GM23338 (cell line): ENCODE results near the gene DNAJC15. TPM values are rescaled to one million over a fixed set of nuclear protein-coding genes. Genes with fewer than 3 reads are reported as not detected.

Source experiments
- ATAC-seq: fragments of 200-7000 bp; cut with Tn5 transposase; 3 replicates; pipeline ENCODE4 v1.9.1; 2020
- DNase-seq: peaks from one replicate; pipeline ENCODE4 v3.0.0-alpha.2; 2015; ENCODE audit warnings: low spot score
- H2AFZ ChIP-seq: fragments of 200-600 bp; sonication (generic); 2 replicates; pipeline ENCODE4 v1.8.0; 2016; ENCODE audit warnings: antibody characterized with exemption, mild to moderate bottlenecking, moderate library complexity
- H3F3A ChIP-seq: fragments of 200-600 bp; sonication (generic); replicated peaks from 2 replicates; pipeline ENCODE4 v1.8.0; 2017; ENCODE audit warnings: antibody characterized with exemption, mixed run types, low read depth
- H3K27ac ChIP-seq: fragments of 200-600 bp; sonication (generic); 2 replicates; pipeline ENCODE4 v1.6.1; 2016; ENCODE audit warnings: low read depth
- H3K27me3 ChIP-seq: fragments of 200-600 bp; sonication (generic); 2 replicates; pipeline ENCODE4 v1.8.0; 2016; ENCODE audit warnings: mild to moderate bottlenecking, mixed run types, moderate library complexity; ENCODE audit not compliant: insufficient read depth
- H3K36me3 ChIP-seq: fragments of 200-600 bp; sonication (generic); 2 replicates; pipeline ENCODE4 v1.8.0; 2016; ENCODE audit warnings: mild to moderate bottlenecking; ENCODE audit not compliant: insufficient read depth
- H3K4me1 ChIP-seq: fragments of 200-600 bp; sonication (generic); 2 replicates; pipeline ENCODE4 v1.8.0; 2016; ENCODE audit warnings: mild to moderate bottlenecking, moderate library complexity; ENCODE audit not compliant: insufficient read depth
- H3K4me2 ChIP-seq: fragments of 200-600 bp; sonication (generic); 2 replicates; pipeline ENCODE4 v1.7.1; 2017; ENCODE audit warnings: mixed run types
- H3K4me3 ChIP-seq: fragments of 200-600 bp; sonication (generic); 2 replicates; pipeline ENCODE4 v1.6.1; 2016; ENCODE audit warnings: mixed run types
- H3K79me2 ChIP-seq: fragments of 200-600 bp; sonication (generic); replicated peaks from 2 replicates; pipeline ENCODE4 v1.8.0; 2017; ENCODE audit warnings: mild to moderate bottlenecking; ENCODE audit not compliant: insufficient read depth
- H3K9me2 ChIP-seq: fragments of 200-600 bp; sonication (generic); 2 replicates; pipeline ENCODE4 v1.8.0; 2017; ENCODE audit not compliant: insufficient read depth
- H4K20me1 ChIP-seq: fragments of 200-600 bp; sonication (generic); replicated peaks from 2 replicates; pipeline ENCODE4 v1.8.0; 2017; ENCODE audit warnings: mild to moderate bottlenecking; ENCODE audit not compliant: insufficient read depth
- H3K27ac Mint-ChIP-seq: 2 replicates; pipeline ENCODE4 v1.8.0; 2020; ENCODE audit warnings: inconsistent platforms, mild to moderate bottlenecking, moderate library complexity, mixed read lengths
- H3K27me3 Mint-ChIP-seq: 3 replicates; pipeline ENCODE4 v1.8.0; 2022; ENCODE audit warnings: low read depth, mild to moderate bottlenecking, moderate library complexity, mixed read lengths, inconsistent platforms; ENCODE audit not compliant: insufficient read depth, poor library complexity
- H3K36me3 Mint-ChIP-seq: 3 replicates; pipeline ENCODE4 v1.8.0; 2021; ENCODE audit warnings: low read depth, mild to moderate bottlenecking, inconsistent platforms, moderate library complexity, mixed read lengths
- H3K4me1 Mint-ChIP-seq: 3 replicates; pipeline ENCODE4 v1.8.0; 2020; ENCODE audit warnings: mild to moderate bottlenecking, inconsistent platforms, mixed read lengths
- H3K4me3 Mint-ChIP-seq: 3 replicates; pipeline ENCODE4 v1.8.0; 2021; ENCODE audit warnings: moderate library complexity, mild to moderate bottlenecking, inconsistent platforms, mixed read lengths
- H3K9me3 Mint-ChIP-seq: 3 replicates; pipeline ENCODE4 v1.8.0; 2020; ENCODE audit warnings: moderate library complexity, mild to moderate bottlenecking, inconsistent platforms, mixed read lengths
- CREB1 ChIP-seq: fragments of 250-450 bp; sonication (Bioruptor Pico); IDR thresholded peaks from 2 replicates; pipeline ENCODE4 v1.5.0; 2020; ENCODE audit warnings: low read depth, mild to moderate bottlenecking, moderate library complexity
- EZH2 ChIP-seq: fragments of 200-600 bp; sonication (generic); IDR thresholded peaks from one replicate; pipeline ENCODE4 v1.8.0; 2017; ENCODE audit warnings: antibody characterized with exemption, mild to moderate bottlenecking, low read depth; ENCODE audit not compliant: unreplicated experiment
- EZH2phosphoT487 ChIP-seq: fragments of 200-600 bp; sonication (generic); IDR thresholded peaks from one replicate; pipeline ENCODE4 v1.8.1; 2018; ENCODE audit warnings: antibody characterized with exemption; ENCODE audit not compliant: unreplicated experiment
- JUNB ChIP-seq: IDR thresholded peaks from one replicate; pipeline ENCODE4 v1.6.1; 2016; ENCODE audit warnings: antibody characterized with exemption; ENCODE audit not compliant: unreplicated experiment
- NANOG ChIP-seq: IDR thresholded peaks from 2 replicates; pipeline ENCODE4 v1.6.1; 2016; ENCODE audit warnings: antibody characterized with exemption, borderline replicate concordance
- POLR2AphosphoS5 ChIP-seq: IDR thresholded peaks from 2 replicates; pipeline ENCODE4 v1.6.1; 2016; ENCODE audit warnings: antibody characterized with exemption, low read depth
- STAT1 ChIP-seq: IDR thresholded peaks from one replicate; pipeline ENCODE4 v1.6.1; 2016; ENCODE audit warnings: antibody characterized with exemption; ENCODE audit not compliant: unreplicated experiment
- ZNF114 ChIP-seq: fragments of 250-450 bp; sonication (Bioruptor Pico); IDR thresholded peaks from 2 replicates; pipeline ENCODE4 v1.5.0; 2020; ENCODE audit warnings: mild to moderate bottlenecking, moderate library complexity
- ZNF331 ChIP-seq: fragments of 250-450 bp; sonication (Bioruptor Pico); IDR thresholded peaks from 2 replicates; pipeline ENCODE4 v1.5.0; 2020; ENCODE audit warnings: low read depth, mild to moderate bottlenecking, moderate library complexity
- polyA plus RNA-seq: library from polyadenylated mRNA; unstranded; fragments of >200 nt; fragmentation: Nextera tagmentation; extraction: Ambion mirVana; gene quantifications from 2 replicates; pipeline ENCODE4 v1.2.1, GENCODE V29; 2016
- total RNA-seq: library from RNA; depleted of rRNA; stranded (reverse); fragments of >200 nt; shearing (Covaris generic); gene quantifications from 2 replicates; pipeline ENCODE4 v1.2.3, GENCODE V29; 2014
- TF ChIP-seq, protein P1 (sequence below): IDR thresholded peaks from one replicate; pipeline ENCODE4 v1.6.1; 2018; ENCODE audit warnings: antibody characterized with exemption; ENCODE audit not compliant: unreplicated experiment
- TF ChIP-seq, protein P2 (sequence below): IDR thresholded peaks from 2 replicates; pipeline ENCODE4 v1.6.1; 2016; ENCODE audit warnings: antibody characterized with exemption
- TF ChIP-seq, protein P3 (sequence below), 2 experiments: fragments of 200-600 bp in 1 of 2; sonication (generic) in 1 of 2; conservative IDR thresholded peaks; 2 replicates each; pipeline versions ENCODE4 v1.5.1 to v1.6.1; 2016 to 2017; ENCODE audit warnings: antibody characterized with exemption in 2 of 2, low read depth in 2 of 2, mild to moderate bottlenecking in 2 of 2, moderate library complexity in 1 of 2

DNAJC15 gene
- total and polyA plus RNA-seq, 2 experiments from 2014 or later, result 11.4 to 80.4 TPM

DNA sequence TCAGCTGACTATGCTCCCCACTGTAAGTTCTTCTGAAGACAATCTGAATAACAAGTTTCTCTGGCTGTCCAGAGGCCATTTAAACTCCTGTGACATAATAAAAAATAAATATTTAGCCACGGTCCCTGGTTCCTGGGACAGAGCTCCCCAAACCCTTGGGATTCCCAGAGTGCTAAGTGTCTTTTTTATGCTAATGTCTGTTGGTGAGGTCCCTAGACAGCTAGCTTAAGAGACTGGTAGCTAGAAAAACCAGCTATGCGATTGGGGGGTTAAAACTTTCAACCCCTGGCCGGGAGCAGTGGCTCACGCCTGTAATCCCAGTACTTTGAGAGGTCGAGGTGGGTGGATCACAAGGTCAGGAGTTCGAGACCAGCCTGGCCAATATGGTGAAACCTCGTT is 37.2 kb upstream of the DNAJC15 start (continued):
- TF ChIP-seq, protein P1, sequence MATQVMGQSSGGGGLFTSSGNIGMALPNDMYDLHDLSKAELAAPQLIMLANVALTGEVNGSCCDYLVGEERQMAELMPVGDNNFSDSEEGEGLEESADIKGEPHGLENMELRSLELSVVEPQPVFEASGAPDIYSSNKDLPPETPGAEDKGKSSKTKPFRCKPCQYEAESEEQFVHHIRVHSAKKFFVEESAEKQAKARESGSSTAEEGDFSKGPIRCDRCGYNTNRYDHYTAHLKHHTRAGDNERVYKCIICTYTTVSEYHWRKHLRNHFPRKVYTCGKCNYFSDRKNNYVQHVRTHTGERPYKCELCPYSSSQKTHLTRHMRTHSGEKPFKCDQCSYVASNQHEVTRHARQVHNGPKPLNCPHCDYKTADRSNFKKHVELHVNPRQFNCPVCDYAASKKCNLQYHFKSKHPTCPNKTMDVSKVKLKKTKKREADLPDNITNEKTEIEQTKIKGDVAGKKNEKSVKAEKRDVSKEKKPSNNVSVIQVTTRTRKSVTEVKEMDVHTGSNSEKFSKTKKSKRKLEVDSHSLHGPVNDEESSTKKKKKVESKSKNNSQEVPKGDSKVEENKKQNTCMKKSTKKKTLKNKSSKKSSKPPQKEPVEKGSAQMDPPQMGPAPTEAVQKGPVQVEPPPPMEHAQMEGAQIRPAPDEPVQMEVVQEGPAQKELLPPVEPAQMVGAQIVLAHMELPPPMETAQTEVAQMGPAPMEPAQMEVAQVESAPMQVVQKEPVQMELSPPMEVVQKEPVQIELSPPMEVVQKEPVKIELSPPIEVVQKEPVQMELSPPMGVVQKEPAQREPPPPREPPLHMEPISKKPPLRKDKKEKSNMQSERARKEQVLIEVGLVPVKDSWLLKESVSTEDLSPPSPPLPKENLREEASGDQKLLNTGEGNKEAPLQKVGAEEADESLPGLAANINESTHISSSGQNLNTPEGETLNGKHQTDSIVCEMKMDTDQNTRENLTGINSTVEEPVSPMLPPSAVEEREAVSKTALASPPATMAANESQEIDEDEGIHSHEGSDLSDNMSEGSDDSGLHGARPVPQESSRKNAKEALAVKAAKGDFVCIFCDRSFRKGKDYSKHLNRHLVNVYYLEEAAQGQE, result no peak
- TF ChIP-seq ZNF114 (no peak), CREB1 (CRISPR knock-in tag) (no peak), ZNF331 (CRISPR knock-in tag) (no peak)
- TF ChIP-seq, protein P2, sequence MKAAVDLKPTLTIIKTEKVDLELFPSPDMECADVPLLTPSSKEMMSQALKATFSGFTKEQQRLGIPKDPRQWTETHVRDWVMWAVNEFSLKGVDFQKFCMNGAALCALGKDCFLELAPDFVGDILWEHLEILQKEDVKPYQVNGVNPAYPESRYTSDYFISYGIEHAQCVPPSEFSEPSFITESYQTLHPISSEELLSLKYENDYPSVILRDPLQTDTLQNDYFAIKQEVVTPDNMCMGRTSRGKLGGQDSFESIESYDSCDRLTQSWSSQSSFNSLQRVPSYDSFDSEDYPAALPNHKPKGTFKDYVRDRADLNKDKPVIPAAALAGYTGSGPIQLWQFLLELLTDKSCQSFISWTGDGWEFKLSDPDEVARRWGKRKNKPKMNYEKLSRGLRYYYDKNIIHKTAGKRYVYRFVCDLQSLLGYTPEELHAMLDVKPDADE, result no peak

DNA sequence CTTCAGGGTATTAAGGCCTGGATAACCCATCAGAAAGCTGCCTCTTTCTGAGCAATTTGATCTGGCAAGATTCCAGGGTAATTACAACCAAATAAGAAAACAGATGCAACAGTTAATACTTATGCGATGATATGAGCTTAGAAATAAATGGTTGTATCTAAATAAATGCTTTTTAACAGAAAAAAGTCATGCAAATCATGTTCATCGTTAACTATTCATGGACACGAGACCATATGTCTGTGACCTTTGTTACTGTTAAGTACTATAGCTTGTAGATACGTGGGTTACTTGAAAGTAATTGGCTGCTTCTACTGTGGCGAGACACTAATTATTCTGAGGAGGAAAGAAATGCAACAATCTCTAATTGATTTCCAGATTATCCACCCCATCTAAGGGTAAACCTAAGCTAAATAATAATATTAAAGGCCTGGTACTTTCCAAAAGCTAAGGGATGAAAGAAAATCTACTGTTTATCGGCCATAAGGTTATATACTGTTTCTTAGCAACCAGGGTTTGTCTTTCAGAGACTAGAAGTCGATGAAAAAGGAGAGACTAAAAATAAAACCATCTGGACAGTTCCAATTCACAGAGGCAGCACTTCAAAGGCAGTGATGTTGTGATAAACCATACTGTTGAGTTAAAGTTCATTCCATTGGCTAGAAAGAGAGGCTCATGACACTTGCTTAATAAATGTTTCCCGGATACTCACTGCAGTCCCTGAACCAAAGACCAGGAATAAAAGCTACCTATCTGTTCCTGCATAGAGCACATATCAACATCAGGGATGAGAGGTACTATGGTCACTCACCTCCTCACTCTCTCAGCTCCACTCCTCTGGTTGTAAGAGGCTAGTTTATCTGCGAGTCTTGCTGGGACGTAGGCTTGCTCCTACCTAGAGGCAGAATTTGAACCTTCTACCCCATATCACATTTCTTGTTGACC is 32.8 kb upstream of the DNAJC15 start:
- H3K4me3 Mint-ChIP-seq, result no peak overlapping the region
- DNase-seq (no peak), ATAC-seq (no peak)
- H3K4me1 ChIP-seq, result 0 out of 2 replicates have a peak, but pooled peaks cover 8% of the 10 kb centered on the region
- no peaks in the 10 kb centered on the region for H3K36me3 ChIP-seq
- no peaks in the 10 kb centered on the region for H3F3A ChIP-seq
- peaks cover 36% of the 10 kb centered on the region for H3K27me3 ChIP-seq
- no peaks in the 10 kb centered on the region for H3K36me3 Mint-ChIP-seq
- H3K9me2 ChIP-seq, result 0 out of 2 replicates have a peak, but pooled peaks cover 5% of the 10 kb centered on the region
- peaks cover 23% of the 10 kb centered on the region for H3K27me3 Mint-ChIP-seq
- no peak overlapping the region for H3K4me3 ChIP-seq
- no peak overlapping the region for H3K4me2 ChIP-seq
- H3K79me2 ChIP-seq, result no peaks in the 10 kb centered on the region
- H3K27ac Mint-ChIP-seq, result no peak overlapping the region
- H4K20me1 ChIP-seq, result no peaks in the 10 kb centered on the region
- no peaks in the 10 kb centered on the region for H3K9me3 Mint-ChIP-seq
- H3K4me1 Mint-ChIP-seq, result peaks cover 11% of the 10 kb centered on the region; the same call in 2 of the 3 replicates
- H3K27ac ChIP-seq, result no peak overlapping the region
- H2AFZ ChIP-seq, result no peak overlapping the region
- TF ChIP-seq EZH2phosphoT487 (no peak), ZNF114 (no peak), STAT1 (no peak), EZH2 (no peak), NANOG (no peak), POLR2AphosphoS5 (no peak), CREB1 (CRISPR knock-in tag) (no peak), JUNB (no peak), ZNF331 (CRISPR knock-in tag) (no peak)
- TF ChIP-seq, protein P3, sequence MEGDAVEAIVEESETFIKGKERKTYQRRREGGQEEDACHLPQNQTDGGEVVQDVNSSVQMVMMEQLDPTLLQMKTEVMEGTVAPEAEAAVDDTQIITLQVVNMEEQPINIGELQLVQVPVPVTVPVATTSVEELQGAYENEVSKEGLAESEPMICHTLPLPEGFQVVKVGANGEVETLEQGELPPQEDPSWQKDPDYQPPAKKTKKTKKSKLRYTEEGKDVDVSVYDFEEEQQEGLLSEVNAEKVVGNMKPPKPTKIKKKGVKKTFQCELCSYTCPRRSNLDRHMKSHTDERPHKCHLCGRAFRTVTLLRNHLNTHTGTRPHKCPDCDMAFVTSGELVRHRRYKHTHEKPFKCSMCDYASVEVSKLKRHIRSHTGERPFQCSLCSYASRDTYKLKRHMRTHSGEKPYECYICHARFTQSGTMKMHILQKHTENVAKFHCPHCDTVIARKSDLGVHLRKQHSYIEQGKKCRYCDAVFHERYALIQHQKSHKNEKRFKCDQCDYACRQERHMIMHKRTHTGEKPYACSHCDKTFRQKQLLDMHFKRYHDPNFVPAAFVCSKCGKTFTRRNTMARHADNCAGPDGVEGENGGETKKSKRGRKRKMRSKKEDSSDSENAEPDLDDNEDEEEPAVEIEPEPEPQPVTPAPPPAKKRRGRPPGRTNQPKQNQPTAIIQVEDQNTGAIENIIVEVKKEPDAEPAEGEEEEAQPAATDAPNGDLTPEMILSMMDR (conservative IDR thresholded peaks at IDR 0.05; ENCODE audit: low read depth in 2 of 2), result no peak
- TF ChIP-seq, protein P1, result no peak
- TF ChIP-seq, protein P2, result no peak
